HEK293 (cell line): ENCODE results near the gene LCTL.

Experiments
- ATF2 ChIP-seq: fragments of 450-650 bp; formaldehyde crosslinking; IDR thresholded peaks from 2 replicates; pipeline ENCODE4 v1.5.1; 2016; ENCODE audit warnings: missing biosample characterization, missing genetic modification characterization, low read depth
- BCL11A ChIP-seq: fragments of 450-650 bp; formaldehyde crosslinking; IDR thresholded peaks from 2 replicates; pipeline ENCODE4 v1.5.1; 2016; ENCODE audit warnings: low read depth, missing biosample characterization, missing genetic modification characterization
- BCL11B ChIP-seq: fragments of 450-650 bp; formaldehyde crosslinking; IDR thresholded peaks from 2 replicates; pipeline ENCODE4 v1.5.1; 2016; ENCODE audit warnings: low read depth, missing biosample characterization, missing genetic modification characterization
- GLIS2 ChIP-seq: fragments of 450-650 bp; formaldehyde crosslinking; IDR thresholded peaks from 2 replicates; pipeline ENCODE4 v1.5.1; 2016; ENCODE audit warnings: missing biosample characterization, missing genetic modification characterization
- HIC1 ChIP-seq: fragments of 450-650 bp; formaldehyde crosslinking; IDR thresholded peaks from 2 replicates; pipeline ENCODE4 v1.5.1; 2016; ENCODE audit warnings: missing biosample characterization, missing genetic modification characterization
- HOXA7 ChIP-seq: sonication (generic); formaldehyde crosslinking; IDR thresholded peaks from 2 replicates; pipeline ENCODE4 v1.8.1; 2022; ENCODE audit warnings: missing genetic modification reagents, borderline replicate concordance
- KLF7 ChIP-seq: fragments of 450-650 bp; formaldehyde crosslinking; IDR thresholded peaks from 2 replicates; pipeline ENCODE4 v1.5.1; 2016; ENCODE audit warnings: missing biosample characterization, missing genetic modification characterization, borderline replicate concordance
- KLF8 ChIP-seq: fragments of 450-650 bp; formaldehyde crosslinking; IDR thresholded peaks from 2 replicates; pipeline ENCODE4 v1.5.1; 2016; ENCODE audit warnings: missing biosample characterization, missing genetic modification characterization
- RBAK ChIP-seq: fragments of 450-650 bp; formaldehyde crosslinking; IDR thresholded peaks from 2 replicates; pipeline ENCODE4 v1.5.1; 2016; ENCODE audit warnings: missing biosample characterization, missing genetic modification characterization
- REPIN1 ChIP-seq: fragments of 450-650 bp; formaldehyde crosslinking; IDR thresholded peaks from 2 replicates; pipeline ENCODE4 v1.5.1; 2017; ENCODE audit warnings: missing biosample characterization, missing genetic modification characterization, low read depth
- SCRT2 ChIP-seq: fragments of 450-650 bp; formaldehyde crosslinking; IDR thresholded peaks from 2 replicates; pipeline ENCODE4 v1.5.1; 2016; ENCODE audit warnings: missing biosample characterization, missing genetic modification characterization
- SP2 ChIP-seq: fragments of 450-650 bp; formaldehyde crosslinking; IDR thresholded peaks from 2 replicates; pipeline ENCODE4 v1.5.1; 2016; ENCODE audit warnings: missing biosample characterization, missing genetic modification characterization
- TCF7L2 ChIP-seq: IDR thresholded peaks from 2 replicates; pipeline ENCODE4 v1.6.1; 2011; ENCODE audit warnings: low read depth, mild to moderate bottlenecking, inconsistent platforms, low read length, moderate library complexity, borderline replicate concordance
- YY1 ChIP-seq: fragments of 450-650 bp; formaldehyde crosslinking; IDR thresholded peaks from 2 replicates; pipeline ENCODE4 v1.5.1; 2018; ENCODE audit warnings: missing biosample characterization, missing genetic modification characterization
- ZFP37 ChIP-seq: fragments of 450-650 bp; formaldehyde crosslinking; IDR thresholded peaks from 2 replicates; pipeline ENCODE4 v1.5.1; 2016; ENCODE audit warnings: missing biosample characterization, missing genetic modification characterization
- ZNF112 ChIP-seq: fragments of 450-650 bp; formaldehyde crosslinking; IDR thresholded peaks from 2 replicates; pipeline ENCODE4 v1.5.0; 2017; ENCODE audit warnings: missing biosample characterization, missing genetic modification characterization
- ZNF121 ChIP-seq: fragments of 450-650 bp; formaldehyde crosslinking; IDR thresholded peaks from 2 replicates; pipeline ENCODE4 v1.5.1; 2016; ENCODE audit warnings: missing biosample characterization, missing genetic modification characterization
- ZNF146 ChIP-seq: fragments of 450-650 bp; formaldehyde crosslinking; IDR thresholded peaks from 2 replicates; pipeline ENCODE4 v1.5.1; 2016; ENCODE audit warnings: missing biosample characterization, missing genetic modification characterization
- ZNF157 ChIP-seq: fragments of 450-650 bp; formaldehyde crosslinking; IDR thresholded peaks from 2 replicates; pipeline ENCODE4 v1.5.1; 2016; ENCODE audit warnings: missing biosample characterization, missing genetic modification characterization
- ZNF223 ChIP-seq: fragments of 450-650 bp; formaldehyde crosslinking; IDR thresholded peaks from 2 replicates; pipeline ENCODE4 v1.5.1; 2016; ENCODE audit warnings: missing biosample characterization, missing genetic modification characterization
- ZNF292 ChIP-seq: fragments of 450-650 bp; formaldehyde crosslinking; IDR thresholded peaks from 2 replicates; pipeline ENCODE4 v1.5.1; 2016; ENCODE audit warnings: low read depth, missing biosample characterization, missing genetic modification characterization, borderline replicate concordance
- ZNF366 ChIP-seq: fragments of 450-650 bp; formaldehyde crosslinking; conservative IDR thresholded peaks from 2 replicates; pipeline ENCODE4 v1.5.1; 2016; ENCODE audit warnings: missing biosample characterization, missing genetic modification characterization
- ZNF530 ChIP-seq: fragments of 450-650 bp; formaldehyde crosslinking; IDR thresholded peaks from 2 replicates; pipeline ENCODE4 v1.5.1; 2016; ENCODE audit warnings: low read depth, missing biosample characterization, missing genetic modification characterization
- ZNF585B ChIP-seq: fragments of 450-650 bp; formaldehyde crosslinking; IDR thresholded peaks from 2 replicates; pipeline ENCODE4 v1.5.1; 2016; ENCODE audit warnings: missing biosample characterization, missing genetic modification characterization
- ZNF600 ChIP-seq: fragments of 450-650 bp; formaldehyde crosslinking; IDR thresholded peaks from 2 replicates; pipeline ENCODE4 v1.5.1; 2016; ENCODE audit warnings: missing biosample characterization, missing genetic modification characterization
- ZNF639 ChIP-seq: fragments of 450-650 bp; formaldehyde crosslinking; IDR thresholded peaks from 2 replicates; pipeline ENCODE4 v1.5.1; 2016; ENCODE audit warnings: missing biosample characterization, missing genetic modification characterization
- ZNF692 ChIP-seq: fragments of 450-650 bp; formaldehyde crosslinking; IDR thresholded peaks from 2 replicates; pipeline ENCODE4 v1.5.1; 2016; ENCODE audit warnings: missing biosample characterization, missing genetic modification characterization
- ZNF747 ChIP-seq: fragments of 450-650 bp; formaldehyde crosslinking; IDR thresholded peaks from 2 replicates; pipeline ENCODE4 v1.5.1; 2016; ENCODE audit warnings: missing biosample characterization, missing genetic modification characterization
- ZNF785 ChIP-seq: fragments of 450-650 bp; formaldehyde crosslinking; IDR thresholded peaks from 2 replicates; pipeline ENCODE4 v1.5.1; 2016; ENCODE audit warnings: missing biosample characterization, missing genetic modification characterization
- ZNF830 ChIP-seq: fragments of 450-650 bp; IDR thresholded peaks from 2 replicates; pipeline ENCODE4 v1.5.0; 2018; ENCODE audit warnings: missing biosample characterization, missing genetic modification characterization, low read depth, mild to moderate bottlenecking, moderate library complexity
- ZNF843 ChIP-seq: fragments of 450-650 bp; formaldehyde crosslinking; IDR thresholded peaks from 2 replicates; pipeline ENCODE4 v1.5.1; 2016; ENCODE audit warnings: missing biosample characterization, missing genetic modification characterization
- ZSCAN4 ChIP-seq: fragments of 450-650 bp; formaldehyde crosslinking; IDR thresholded peaks from 2 replicates; pipeline ENCODE4 v1.5.1; 2017; ENCODE audit warnings: missing biosample characterization, missing genetic modification characterization

LCTL gene

GRCh38 chr15:66504563-66505429, 61.0 kb downstream of the LCTL start, which contains the start of the genes RPL4 and ZWILCH (continued):
- no peak; the same call in 1 of the 2 replicates for TF ChIP-seq ZSCAN4 (tag by site-specific recombination)
- peak; percentile 51; the same call in 1 of the 2 replicates for TF ChIP-seq ZNF692 (tag by site-specific recombination)
- peak; percentile 77 for TF ChIP-seq GLIS2 (tag by site-specific recombination)
- TF ChIP-seq ZNF785: no peak
- no peak for TF ChIP-seq RBAK
- no peak for TF ChIP-seq ZNF223 (tag by site-specific recombination)
- TF ChIP-seq SP2: peak; percentile 87
- TF ChIP-seq YY1 (tag by site-specific recombination): peak; percentile 97
- TF ChIP-seq ZNF639: peak; percentile 93; the same call in 1 of the 2 replicates
- TF ChIP-seq KLF7: peak; percentile 97
- TF ChIP-seq ZNF292 (tag by site-specific recombination): no peak
- TF ChIP-seq ZNF585B: no peak
- no peak for TF ChIP-seq HOXA7 (CRISPR knock-in tag)
- TF ChIP-seq KLF8 (tag by site-specific recombination): peak; percentile 99
- TF ChIP-seq ZNF112 (tag by site-specific recombination): no peak
- TF ChIP-seq ZNF146 (tag by site-specific recombination): peak; percentile 23; the same call in 1 of the 2 replicates
- 0 out of 2 replicates have a peak, but pooled peaks have one; percentile 11 for TF ChIP-seq ZNF157 (tag by site-specific recombination)
- peak; percentile 100 for TF ChIP-seq ZNF121 (tag by site-specific recombination)
- TF ChIP-seq ZNF600 (tag by site-specific recombination): peak; percentile 34; the same call in 1 of the 2 replicates
- no peak for TF ChIP-seq HIC1 (tag by site-specific recombination)
- peak; percentile 30 for TF ChIP-seq ZFP37 (tag by site-specific recombination)
- peak; percentile 89 for TF ChIP-seq BCL11B (tag by site-specific recombination)
- no peak for TF ChIP-seq SCRT2 (tag by site-specific recombination)
- TF ChIP-seq REPIN1 (tag by site-specific recombination): peak; percentile 55; the same call in 1 of the 2 replicates
- TF ChIP-seq TCF7L2: no peak
- TF ChIP-seq BCL11A (tag by site-specific recombination): no peak
- TF ChIP-seq ZNF530 (tag by site-specific recombination): no peak
- TF ChIP-seq ATF2: peak; percentile 26
- TF ChIP-seq ZNF747 (tag by site-specific recombination): no peak
- no peak for TF ChIP-seq ZNF830 (tag by site-specific recombination)
- no peak for TF ChIP-seq ZNF366
- peak; percentile 40; the same call in 1 of the 2 replicates for TF ChIP-seq ZNF843
